Pancreas (tissue), 10 donors: ENCODE data around the gene CD19. TPM values are rescaled to one million over a fixed set of nuclear protein-coding genes. Genes with fewer than 3 reads are reported as not detected.

Experiments
- ATAC-seq, 4 donors: fragments of 200-7000 bp; cut with Tn5 transposase; one replicate each; pipeline versions ENCODE4 v1.8.0 to v1.9.1; 2020; ENCODE audit warnings: mild to moderate bottlenecking in 4 of 4, moderate library complexity in 4 of 4
- DNase-seq, 6 donors: peaks; one replicate each; pipeline ENCODE4 v3.0.0-alpha.2; 2020
- FAIRE-seq: peaks from 2 replicates; lab custom pipeline; 2012; peaks lifted over from hg19 to GRCh38; lab: Jason Lieb, UNC
- H3K27ac ChIP-seq, 4 donors: fragments of 200-600 bp; sonication (generic); 1 replicate in 3 of 4; 2 replicates in 1 of 4; pipeline versions ENCODE4 v1.5.0 to v1.8.0; 2020
- H3K27me3 ChIP-seq, 4 donors: fragments of 200-600 bp; one replicate each; pipeline ENCODE4 v1.8.0; 2021
- H3K36me3 ChIP-seq, 3 donors: fragments of 200-600 bp; sonication (generic) in 1 of 3; one replicate each; pipeline versions ENCODE4 v1.5.0 to v1.8.0; 2020 to 2021
- H3K4me1 ChIP-seq, 3 donors: fragments of 200-600 bp; one replicate each; pipeline ENCODE4 v1.8.0; 2021
- H3K4me3 ChIP-seq, 4 donors: fragments of 200-600 bp; sonication (generic) in 2 of 4; one replicate each; pipeline versions ENCODE4 v1.5.0 to v1.8.0; 2020 to 2021
- H3K9me3 ChIP-seq, 4 donors: fragments of 200-600 bp; one replicate each; pipeline ENCODE4 v1.8.0; 2021
- WGBS, 2 donors: extraction: QIAGEN DNeasy Blood & Tissue Kit; methylation state at CpG; one replicate each; pipeline ENCODE4 v1.1.7; 2013; 5-methylcytosine and 5-hydroxymethylcytosine counted together
- intact Hi-C, 3 donors: fragments of 100-400 bp; cut with DNase I; formaldehyde crosslinking; loops; one replicate each; pipeline versions ENCODE4 v1.11.1 to v1.14.2; 2022
- polyA plus RNA-seq, 2 donors: library from polyadenylated mRNA; stranded (reverse); fragments of 200-250 nt; gene quantifications; one replicate each; pipeline ENCODE4 v1.2.3, GENCODE V29; 2013
- total RNA-seq, 6 donors: library from RNA; stranded (reverse); fragmentation: NEBNext Ultra II Directional in 4 of 6; extraction: Animal tissue kit (Norgen Biotek cat#: 25700) in 4 of 6; gene quantifications; one replicate each; pipeline versions ENCODE4 v1.2.1 to v1.2.4, GENCODE V29; 2021 to 2023
- TF ChIP-seq, protein P1 (sequence below), 4 donors: fragments of 200-600 bp; sonication (generic) in 3 of 4; IDR thresholded peaks; one replicate each; pipeline versions ENCODE4 v1.5.0 to v1.8.0; 2021; ENCODE audit warnings: antibody characterized with exemption in 4 of 4
- donor health status: healthy with polysubstance abuse.
- donor health status: DM: no; HTN: no; CAD: no; lungs with moderate emphysema.
- donor health status: DM: no; HTN: no; CAD: no.
- donor health status: control.
- donor health status: control.
- donor health status: Bipolar disorder and iron deficiency.
- donor health status: DM: yes; HTN: yes; CAD: no.
- donor health status: DM: no; HTN: no; CAD: no.
- donor health status: DM: no; HTN: no; CAD: no.
- donor health status: DM: yes; HTN: yes; CAD: no.

The CD19 gene
- total and polyA plus RNA-seq, 8 donors: 0.08 to 0.15 (median 0.09) TPM; not detected in 4

DNA sequence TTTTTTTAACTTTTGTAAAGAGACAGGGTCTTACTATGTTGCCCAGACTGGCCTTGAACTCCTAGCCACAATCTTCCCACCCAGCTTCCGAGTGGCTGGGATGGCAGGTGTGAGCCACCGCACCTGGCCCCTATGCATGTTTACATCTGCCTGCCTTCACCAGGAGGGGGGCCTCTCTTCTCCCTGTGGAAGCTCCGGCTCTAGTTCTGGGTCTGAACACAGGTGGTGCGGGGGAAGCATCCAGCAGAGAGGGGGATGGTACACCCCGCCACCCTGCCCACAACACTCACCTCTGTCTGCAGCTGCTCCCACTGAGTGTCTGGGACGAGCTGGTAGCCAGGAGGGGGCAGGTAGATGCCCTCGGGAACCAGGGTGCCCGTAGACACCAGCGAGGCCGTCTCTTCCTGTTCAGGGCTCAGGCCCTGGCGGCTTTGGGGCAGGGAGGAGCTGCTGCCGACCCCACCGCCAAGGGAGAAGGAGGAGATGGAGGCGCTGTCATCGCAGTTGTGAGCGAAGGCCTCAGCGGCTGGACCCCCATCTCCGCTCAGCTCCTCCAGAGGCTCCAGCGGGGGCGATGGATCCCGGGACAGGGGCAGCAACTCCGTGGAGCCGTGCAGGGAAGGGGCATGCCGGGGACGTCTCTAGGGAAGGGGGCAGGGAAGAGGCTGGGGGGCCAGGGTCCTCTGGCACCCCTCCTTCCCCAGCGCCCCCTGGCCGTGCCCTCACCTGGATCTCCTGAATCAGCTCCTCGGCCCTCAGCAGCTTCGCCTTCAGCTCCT lies 17.6 kb upstream of the CD19 start:
- FAIRE-seq (no peak), DNase-seq (no peak), ATAC-seq (no peak)
- WGBS, 2 donors: 91% methylated on average over 22 to 29 of the region's 29 CpGs
- Histone ChIP-seq H3K27me3 (no peaks in the 10 kb centered on the region), H3K9me3 (no peaks in the 10 kb centered on the region), H3K27ac (no peak overlapping the region), H3K4me3 (no peak overlapping the region), H3K36me3 (peaks cover 0 to 27% (median 6%) of the 10 kb centered on the region in 3 donors), H3K4me1 (no peaks in the 10 kb centered on the region)
- TF ChIP-seq, protein P1, sequence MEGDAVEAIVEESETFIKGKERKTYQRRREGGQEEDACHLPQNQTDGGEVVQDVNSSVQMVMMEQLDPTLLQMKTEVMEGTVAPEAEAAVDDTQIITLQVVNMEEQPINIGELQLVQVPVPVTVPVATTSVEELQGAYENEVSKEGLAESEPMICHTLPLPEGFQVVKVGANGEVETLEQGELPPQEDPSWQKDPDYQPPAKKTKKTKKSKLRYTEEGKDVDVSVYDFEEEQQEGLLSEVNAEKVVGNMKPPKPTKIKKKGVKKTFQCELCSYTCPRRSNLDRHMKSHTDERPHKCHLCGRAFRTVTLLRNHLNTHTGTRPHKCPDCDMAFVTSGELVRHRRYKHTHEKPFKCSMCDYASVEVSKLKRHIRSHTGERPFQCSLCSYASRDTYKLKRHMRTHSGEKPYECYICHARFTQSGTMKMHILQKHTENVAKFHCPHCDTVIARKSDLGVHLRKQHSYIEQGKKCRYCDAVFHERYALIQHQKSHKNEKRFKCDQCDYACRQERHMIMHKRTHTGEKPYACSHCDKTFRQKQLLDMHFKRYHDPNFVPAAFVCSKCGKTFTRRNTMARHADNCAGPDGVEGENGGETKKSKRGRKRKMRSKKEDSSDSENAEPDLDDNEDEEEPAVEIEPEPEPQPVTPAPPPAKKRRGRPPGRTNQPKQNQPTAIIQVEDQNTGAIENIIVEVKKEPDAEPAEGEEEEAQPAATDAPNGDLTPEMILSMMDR (IDR thresholded peaks at IDR 0.05): no peak
- intact Hi-C loops: loop anchor here in 1 of 3 donors (10.0 kb wide), 1 partner anchor 49 kb away; the partner anchor contains the start of gene SH2B1

DNA sequence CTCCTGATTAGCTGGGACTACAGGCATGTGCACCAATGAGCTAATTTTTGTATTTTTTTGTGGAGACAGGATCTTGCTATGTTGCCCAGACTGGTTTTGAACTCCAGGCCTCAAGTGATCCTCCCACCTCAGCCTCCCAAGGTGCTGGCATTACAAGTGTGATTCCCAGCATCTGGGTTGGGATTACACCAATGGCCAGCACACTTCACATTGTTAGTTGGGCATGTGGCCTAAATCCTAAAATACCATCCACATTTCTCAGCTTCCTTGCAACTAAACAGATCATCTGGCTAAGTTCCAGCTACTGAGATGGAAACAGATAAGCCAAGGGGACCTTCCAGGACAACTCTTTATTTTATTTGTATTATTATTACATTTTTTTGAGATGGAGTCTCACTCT lies 16.6 kb upstream of the CD19 start:
- H3K27ac ChIP-seq: no peak overlapping the region
- no peak for DNase-seq
- no peak for ATAC-seq
- H3K9me3 ChIP-seq: no peaks in the 10 kb centered on the region
- H3K4me3 ChIP-seq: no peak overlapping the region
- no peaks in the 10 kb centered on the region for H3K27me3 ChIP-seq
- no peaks in the 10 kb centered on the region for H3K4me1 ChIP-seq
- intact Hi-C loops: loop anchor here in 1 of 3 donors (10.0 kb wide), 1 partner anchor 50 kb away; the partner anchor contains the start of gene SH2B1
- TF ChIP-seq, protein P1 (IDR thresholded peaks at IDR 0.05): no peak
- H3K36me3 ChIP-seq: peaks cover 0 to 33% (median 6%) of the 10 kb centered on the region in 3 donors
- FAIRE-seq: no peak

DNA sequence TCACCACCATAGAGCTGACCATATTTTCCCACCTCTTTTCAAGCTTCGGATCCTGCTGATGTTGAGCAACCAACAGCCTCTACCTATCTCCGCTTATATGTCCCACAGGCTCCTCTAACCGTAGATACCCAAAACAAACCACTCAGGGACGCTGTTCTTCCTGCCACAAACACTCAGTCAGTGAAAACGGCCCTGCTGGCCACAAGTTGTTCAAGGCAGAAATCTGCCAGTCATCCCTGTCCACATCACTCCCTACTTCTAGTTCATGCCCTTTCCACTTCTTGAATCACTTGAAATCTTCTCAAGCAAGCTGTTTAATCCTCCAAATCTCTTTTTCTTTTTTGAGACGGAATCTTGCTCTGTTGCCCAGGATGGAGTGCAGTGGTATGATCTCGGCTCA lies 14.7 kb upstream of the CD19 start:
- Histone ChIP-seq H3K36me3 (peaks cover 0 to 38% (median 6%) of the 10 kb centered on the region in 3 donors), H3K27ac (no peak overlapping the region), H3K27me3 (no peaks in the 10 kb centered on the region), H3K4me3 (no peak overlapping the region), H3K4me1 (no peaks in the 10 kb centered on the region), H3K9me3 (no peaks in the 10 kb centered on the region)
- DNase-seq (no peak), ATAC-seq (no peak), FAIRE-seq (no peak)
- intact Hi-C loops: loop anchor here in 1 of 3 donors (10.0 kb wide), 1 partner anchor 52 kb away; the partner anchor contains the start of gene SH2B1
- TF ChIP-seq, protein P1 (IDR thresholded peaks at IDR 0.05): no peak
- WGBS, 2 donors: 92 to 95% methylated on average over 7 of the region's 7 CpGs

DNA sequence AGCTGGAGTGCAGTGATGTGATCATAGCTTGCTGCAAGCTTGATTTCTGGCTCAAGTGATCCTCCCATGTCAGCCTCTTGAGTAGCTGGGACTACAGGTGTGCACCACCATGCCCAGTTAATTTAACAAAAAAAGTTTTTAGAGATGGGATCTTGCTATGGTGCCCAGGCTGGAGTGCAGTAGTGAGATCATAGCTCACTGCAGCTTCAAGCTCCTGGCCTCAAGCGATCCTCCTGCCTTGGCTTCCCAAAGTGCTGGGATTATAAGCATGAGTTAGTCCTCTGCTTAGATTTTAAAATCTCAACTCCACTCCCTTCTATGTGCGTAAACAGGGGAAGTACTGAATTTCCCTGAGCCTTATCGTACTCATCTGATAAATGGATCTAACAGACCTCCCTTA lies 13.1 kb upstream of the CD19 start:
- no peak overlapping the region for H3K27ac ChIP-seq
- WGBS, 2 donors: 98% methylated on average over 3 of the region's 3 CpGs
- intact Hi-C loops: loop anchor here in 1 of 3 donors (10.0 kb wide), 1 partner anchor 54 kb away; the partner anchor contains the start of gene SH2B1
- peaks cover 9% of the 10 kb centered on the region in 3 donors for H3K4me1 ChIP-seq
- no peaks in the 10 kb centered on the region for H3K27me3 ChIP-seq
- ATAC-seq: no peak
- no peak overlapping the region for H3K4me3 ChIP-seq
- no peak for DNase-seq
- TF ChIP-seq, protein P1 (IDR thresholded peaks at IDR 0.05): no peak
- H3K9me3 ChIP-seq: no peaks in the 10 kb centered on the region
- peaks cover 0 to 38% (median 6%) of the 10 kb centered on the region in 3 donors for H3K36me3 ChIP-seq
- no peak for FAIRE-seq

DNA sequence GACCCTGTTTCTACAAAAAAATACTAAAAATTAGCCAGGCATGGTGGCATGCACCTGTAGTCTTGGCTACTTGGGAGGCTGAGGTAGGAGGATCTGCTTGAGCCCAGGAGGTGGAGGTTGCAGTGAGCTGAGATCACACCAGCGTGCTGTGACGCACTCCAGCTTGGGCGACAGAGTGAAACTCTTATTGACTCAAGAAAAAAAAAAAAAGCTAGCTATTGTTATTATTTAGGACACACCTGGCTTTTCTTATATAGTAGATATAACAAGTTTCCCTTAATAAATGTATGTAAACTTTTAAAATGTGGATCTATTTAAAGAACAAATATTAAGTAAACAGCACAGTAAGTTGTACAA lies 8.6 kb upstream of the CD19 start:
- no peak for FAIRE-seq
- Histone ChIP-seq H3K4me3 (peak overlapping the region in 2 of 4 donors; percentile 72 to 84), H3K9me3 (no peaks in the 10 kb centered on the region), H3K27me3 (no peaks in the 10 kb centered on the region), H3K27ac (peak overlapping the region; percentile 58 to 99 (median 96)), H3K4me1 (peaks cover 9 to 11% (median 9%) of the 10 kb centered on the region in 3 donors), H3K36me3 (peaks cover 0 to 18% (median 0%) of the 10 kb centered on the region in 3 donors)
- intact Hi-C loops: no loop called here
- WGBS, 2 donors: 41 to 55% methylated on average over 3 of the region's 3 CpGs
- no peak for ATAC-seq
- no peak for DNase-seq
- TF ChIP-seq, protein P1 (IDR thresholded peaks at IDR 0.05): no peak
